Muscle of back (tissue), 13 donors: ENCODE data around the gene SMC2. TPM values are rescaled to one million over a fixed set of nuclear protein-coding genes. Genes with fewer than 3 reads are reported as not detected.

Experiments used
- DNase-seq, 3 donors: peaks; one replicate each; pipeline versions ENCODE4 v3.0.0 to v3.0.0-alpha.2; 2013
- long read RNA-seq, 9 donors: transcript quantifications; one replicate each; lab custom pipeline, GENCODE V29; 2026
- polyA plus RNA-seq, 10 donors: library from polyadenylated mRNA; unstranded; fragments of 120-200 nt; gene quantifications; one replicate each; pipeline ENCODE4 v1.2.1, GENCODE V29; 2013; ENCODE audit not compliant: insufficient read length in 10 of 10

The SMC2 gene
- polyA plus RNA-seq = 10 to 100 TPM; 18.4 to 31.0 (median 25.5) TPM
- long read RNA-seq, donor 1, partial matches to known transcripts = 13 of 13 reads
- long read RNA-seq, donor 1, other reads (novel, unspliced or antisense) = 0 of 13 reads
- long read RNA-seq, donor 2 = 0 reads
- long read RNA-seq, donor 3 = 0 reads
- long read RNA-seq, donor 4, partial matches to known transcripts = 9 of 9 reads
- long read RNA-seq, donor 4, other reads (novel, unspliced or antisense) = 0 of 9 reads
- long read RNA-seq, donor 5 = 0 reads
- long read RNA-seq, donor 6, partial matches to known transcripts = 6 of 6 reads
- long read RNA-seq, donor 6, other reads (novel, unspliced or antisense) = 0 of 6 reads
- long read RNA-seq, donor 7 = 0 reads
- long read RNA-seq, donor 8, partial matches to known transcripts = 13 of 13 reads
- long read RNA-seq, donor 8, other reads (novel, unspliced or antisense) = 0 of 13 reads
- long read RNA-seq, donor 9 = 0 reads

DNA sequence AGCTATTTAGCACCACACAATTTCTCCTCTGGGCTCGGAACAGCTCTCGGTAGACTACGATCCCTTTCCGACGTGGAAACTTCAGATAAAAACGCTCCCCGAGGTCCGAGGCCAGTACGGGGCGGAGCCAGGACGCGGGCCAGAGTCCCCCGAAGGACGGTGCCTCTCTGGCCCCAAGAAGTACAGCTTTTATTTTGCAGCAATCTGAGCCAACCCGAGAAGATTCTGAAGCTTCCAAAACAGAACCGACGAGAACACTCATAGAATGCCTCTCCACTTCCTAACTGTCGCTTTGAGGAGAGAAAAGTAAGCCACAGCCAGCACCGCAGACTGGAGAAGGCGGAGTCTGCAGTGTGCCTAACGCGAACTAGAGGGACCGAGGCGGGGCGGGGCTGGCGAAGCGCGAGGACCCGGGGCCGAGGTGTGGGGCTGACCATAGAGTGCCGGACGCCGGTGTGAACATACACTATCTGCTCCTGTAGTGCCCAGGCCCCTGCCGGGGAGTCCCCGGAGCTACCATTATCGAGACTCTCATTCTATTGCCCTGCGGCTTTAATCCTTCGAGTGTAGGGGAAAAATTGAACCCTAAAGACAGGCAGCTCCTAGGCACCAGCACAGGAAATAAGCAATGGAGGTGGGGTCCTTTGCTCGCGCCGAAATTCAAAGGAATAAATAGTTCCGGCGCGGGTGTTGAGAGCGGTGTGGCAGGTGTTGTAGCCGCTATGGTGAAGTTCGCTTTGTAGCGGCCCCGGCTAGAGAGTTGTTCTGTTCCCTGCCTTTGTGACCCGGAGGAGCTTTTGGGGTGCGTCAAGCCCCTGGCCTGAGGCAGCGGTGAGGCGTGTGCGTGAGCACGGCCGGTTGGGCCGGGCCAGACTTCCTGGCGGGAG lies at the start of gene SMC2:
Gene SMC2 (plus strand): TSS at position 663 of the 887 bp plus-strand sequence. CDS start 1,076 bp downstream, outside the sequence.
- DNase-seq = peak; percentile 94 to 98 (median 95)

DNA sequence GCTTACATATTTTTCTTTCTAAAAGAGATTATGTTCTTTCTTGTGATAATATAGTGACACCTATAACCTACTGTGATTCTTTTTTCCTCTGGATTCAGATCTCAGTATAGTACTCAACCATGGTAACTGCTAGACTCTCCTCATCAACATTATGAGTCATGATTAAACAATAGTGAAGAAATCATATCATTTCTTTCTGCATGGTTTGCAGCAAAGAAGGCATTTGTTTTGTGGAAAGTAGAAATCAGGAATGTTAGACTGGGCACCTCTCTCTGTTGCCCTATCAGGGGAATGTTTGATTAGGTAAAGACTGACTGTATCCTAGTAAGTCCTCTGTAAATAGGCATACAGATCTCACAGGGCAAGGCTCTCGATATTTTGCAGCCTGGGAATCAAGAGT lies 25.6 kb upstream of the SMC2 start:
- no peak for DNase-seq

- no peak for DNase-seq
These were observed 24.8 kb upstream of the SMC2 start for GRCh38 chr9:104069288-104069687.

- no peak for DNase-seq
These were observed 22.5 kb upstream of the SMC2 start for GRCh38 chr9:104071589-104071988.

- DNase-seq = peak in 1 of 3 donors; percentile 16
These were observed 20.9 kb upstream of the SMC2 start for GRCh38 chr9:104073098-104073769.

DNA sequence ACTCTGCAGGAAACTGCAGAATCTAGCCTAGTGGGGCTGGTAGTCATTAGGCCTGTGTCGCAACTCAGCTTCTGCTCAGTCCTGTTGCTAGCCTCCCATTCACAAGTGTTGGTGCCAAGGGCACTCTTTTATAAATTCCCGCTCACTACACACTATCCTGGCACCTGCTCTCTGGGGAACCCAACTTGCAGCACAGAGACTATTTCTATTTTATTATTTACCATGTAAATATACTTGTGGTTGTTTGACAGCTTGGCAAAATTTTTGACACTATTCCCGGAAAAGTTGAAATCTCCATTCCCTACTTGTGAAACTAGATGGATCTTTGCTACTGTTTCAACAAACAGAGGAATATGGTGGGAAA lies 20.4 kb upstream of the SMC2 start:
- DNase-seq = no peak

DNA sequence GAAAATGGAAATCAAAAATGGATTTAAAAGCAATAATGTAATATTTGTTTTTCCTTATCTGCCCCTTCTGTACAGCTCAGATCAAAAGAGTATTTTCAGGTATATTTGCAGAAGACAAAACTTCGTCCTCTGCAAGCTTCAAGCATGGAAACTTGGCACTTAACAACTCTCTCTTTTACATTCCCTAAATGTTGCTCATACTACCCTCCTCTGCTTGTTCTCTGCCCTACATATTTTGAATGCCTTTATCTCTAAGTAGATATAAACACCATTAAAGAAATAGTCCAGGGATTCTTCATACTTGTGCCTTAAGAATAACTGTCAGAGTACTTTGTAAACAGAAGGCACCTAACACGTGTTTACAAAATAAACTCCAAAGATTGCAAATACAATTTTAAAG lies 19.2 kb upstream of the SMC2 start:
- DNase-seq = peak in 1 of 3 donors; percentile 45

- peak in 1 of 3 donors; percentile 55 for DNase-seq
These were observed 18.0 kb upstream of the SMC2 start for GRCh38 chr9:104075801-104076753.

GRCh38 chr9:104078596-104078995 lies 15.5 kb upstream of the SMC2 start:
- DNase-seq = no peak

GRCh38 chr9:104080983-104081382 lies 13.1 kb upstream of the SMC2 start:
- DNase-seq = no peak

DNA sequence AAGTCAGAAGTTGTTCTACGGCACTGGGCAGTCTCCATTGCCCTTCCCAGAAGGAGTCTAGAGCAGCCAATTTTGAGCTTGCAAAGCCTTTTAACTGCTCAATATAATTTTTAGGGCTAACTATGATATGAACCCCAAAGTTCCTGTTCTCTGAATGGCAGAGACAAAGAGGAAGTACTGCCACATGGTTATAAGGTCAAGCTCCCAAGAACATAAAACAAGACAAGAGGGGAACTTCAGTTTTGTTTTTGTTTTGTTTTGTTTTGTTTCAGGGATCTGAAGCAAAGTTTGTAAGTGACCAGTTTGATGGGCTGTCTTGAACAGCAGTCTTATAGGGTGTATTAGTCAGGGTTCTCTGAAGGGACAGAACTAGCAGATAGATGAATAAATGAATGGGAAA lies 11.9 kb upstream of the SMC2 start:
- DNase-seq = no peak

DNA sequence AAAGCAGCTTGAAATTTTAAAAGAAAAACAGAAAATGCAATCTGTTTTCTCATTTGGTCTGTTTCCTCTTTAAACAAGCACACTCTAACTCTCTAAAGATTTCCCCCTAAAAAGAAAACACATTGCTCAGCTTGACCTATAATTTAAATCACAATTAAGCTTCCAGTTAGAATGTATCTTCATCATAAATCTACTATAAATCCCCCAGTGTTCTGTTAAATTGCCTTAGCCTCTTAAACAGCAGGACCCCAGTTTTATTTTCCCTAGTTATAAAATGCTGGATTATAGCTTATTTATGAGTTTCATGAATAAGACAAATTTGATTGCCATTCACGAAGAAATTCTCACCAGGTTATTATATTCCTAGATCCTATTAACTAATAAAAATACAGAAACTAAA lies 8.6 kb upstream of the SMC2 start:
- DNase-seq = no peak

GRCh38 chr9:104087894-104088293 lies 6.2 kb upstream of the SMC2 start:
- DNase-seq = no peak

GRCh38 chr9:104088416-104088815 lies 5.7 kb upstream of the SMC2 start:
- DNase-seq = no peak

- no peak for DNase-seq
These were observed 3.5 kb upstream of the SMC2 start for GRCh38 chr9:104090578-104090977.

DNA sequence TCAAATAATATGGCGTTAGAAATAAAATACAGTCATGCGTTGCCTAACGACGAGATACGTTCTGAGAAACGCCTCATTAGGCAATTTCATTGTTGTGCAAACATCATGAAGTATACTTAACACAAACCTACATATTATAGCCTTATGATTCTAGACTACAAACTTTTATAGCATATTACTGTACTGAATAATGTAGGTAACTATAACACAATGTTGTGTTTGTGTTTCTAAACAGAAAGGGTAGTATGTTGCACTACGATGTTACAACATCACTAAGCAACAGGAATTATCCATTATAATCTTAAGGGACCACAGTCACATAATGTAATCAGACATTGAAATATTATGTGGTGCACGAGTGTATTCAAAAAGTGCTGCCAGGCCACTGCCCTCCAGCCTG lies 3.0 kb upstream of the SMC2 start:
- no peak for DNase-seq

DNA sequence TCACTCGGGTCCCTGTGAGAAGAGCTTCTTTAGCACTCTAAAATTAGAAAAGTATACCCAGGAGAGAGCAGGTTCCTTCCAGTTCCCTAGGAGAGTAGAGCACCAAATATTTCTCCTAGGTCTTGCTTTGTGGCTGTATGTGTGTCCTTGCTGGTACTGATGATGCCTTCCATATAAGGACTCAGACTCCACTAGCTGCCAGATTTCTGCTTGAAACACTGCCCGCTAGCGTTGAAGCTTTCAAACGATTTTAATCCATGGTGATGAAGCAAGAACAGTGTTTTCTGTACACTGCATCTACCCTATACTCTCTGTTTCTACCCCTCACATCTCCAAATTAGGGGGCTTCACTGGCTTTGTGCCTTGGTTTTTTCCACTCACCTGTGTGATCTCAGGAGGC lies 2.4 kb upstream of the SMC2 start:
- DNase-seq = peak in 1 of 3 donors; percentile 15

DNA sequence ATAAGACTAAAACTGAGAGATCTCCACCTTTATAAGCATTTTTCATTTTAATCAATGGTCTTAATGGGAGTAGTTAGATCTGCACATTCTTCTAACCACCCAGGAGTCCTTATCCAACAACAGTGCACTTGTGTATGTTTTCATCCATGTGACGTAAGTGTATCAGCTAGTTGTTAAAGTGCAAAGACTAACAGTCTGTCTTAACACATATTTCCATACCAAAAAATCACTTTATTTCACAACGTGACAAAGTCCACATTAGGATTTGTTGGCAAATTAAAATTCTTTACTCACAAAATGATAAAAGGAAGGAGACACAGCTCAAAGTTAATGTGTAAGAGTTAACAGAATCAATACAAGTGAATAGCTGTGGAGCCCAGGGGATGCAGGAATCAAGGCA lies 1.9 kb upstream of the SMC2 start:
- no peak for DNase-seq

DNA sequence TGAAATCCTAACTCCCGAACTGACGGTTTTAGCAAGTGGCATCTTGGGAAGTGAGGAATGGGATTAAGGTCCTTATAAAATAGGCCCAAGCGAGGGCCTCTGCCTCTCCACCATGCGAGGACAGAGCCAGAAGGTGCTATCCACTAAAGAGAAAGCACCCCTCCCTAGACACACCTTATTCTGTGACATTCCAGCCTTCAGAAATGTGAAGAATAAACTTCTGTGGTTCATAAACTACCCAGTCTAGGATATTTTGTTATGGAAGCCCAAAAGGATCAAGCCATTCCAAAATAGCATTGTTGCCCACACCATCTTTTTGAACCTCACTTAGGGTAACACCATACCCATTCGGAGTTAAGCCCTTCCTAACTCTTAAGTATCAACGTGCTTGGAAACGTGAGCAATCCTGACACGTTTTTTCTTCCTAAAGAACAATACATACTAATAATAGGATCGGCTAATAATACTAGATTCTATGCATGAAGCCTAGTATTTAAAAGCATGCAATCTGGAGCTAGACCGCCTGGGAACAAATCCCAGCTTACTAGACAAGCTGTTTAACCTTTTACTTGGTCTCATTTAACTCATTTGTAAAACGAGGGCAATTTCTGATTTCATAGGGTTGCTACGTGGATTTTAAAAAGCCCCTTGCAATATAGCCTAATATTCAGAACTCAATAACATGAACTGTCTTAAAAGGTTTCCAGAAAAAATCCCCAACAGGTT lies 1.1 kb upstream of the SMC2 start:
- DNase-seq = no peak

GRCh38 chr9:104094534-104095015 lies 466 bp downstream of the SMC2 start:
- DNase-seq = no peak
